DOHH2 (cell line): ENCODE data around the gene CDC42EP3.

Experiments
- H3F3A ChIP-seq: fragments of 200-600 bp; sonication (generic), shearing (Covaris generic); 2 replicates; pipeline ENCODE4 v1.6.0; 2016; ENCODE audit warnings: antibody characterized with exemption, mild to moderate bottlenecking; ENCODE audit not compliant: control insufficient read depth, insufficient read depth
- H3K27ac ChIP-seq: fragments of 200-600 bp; sonication (generic); 2 replicates; pipeline ENCODE4 v1.5.1; 2014; ENCODE audit warnings: low read depth, mild to moderate bottlenecking, low read length, moderate library complexity
- H3K27me3 ChIP-seq: fragments of 200-600 bp; sonication (generic); 2 replicates; pipeline ENCODE4 v1.6.1; 2014; ENCODE audit warnings: mild to moderate bottlenecking, low read length, mixed read lengths; ENCODE audit not compliant: control insufficient read depth
- H3K36me3 ChIP-seq: fragments of 200-600 bp; sonication (generic); 2 replicates; pipeline ENCODE4 v1.6.1; 2014; ENCODE audit warnings: mild to moderate bottlenecking, low read length, moderate library complexity, mixed read lengths; ENCODE audit not compliant: control insufficient read depth
- H3K4me1 ChIP-seq: fragments of 200-600 bp; sonication (generic); 2 replicates; pipeline ENCODE4 v1.6.1; 2014; ENCODE audit warnings: mild to moderate bottlenecking, low read length, mixed read lengths; ENCODE audit not compliant: control insufficient read depth
- H3K4me2 ChIP-seq: fragments of 200-600 bp; sonication (generic); 2 replicates; pipeline ENCODE4 v1.6.0; 2014; ENCODE audit warnings: mild to moderate bottlenecking, low read length, moderate library complexity
- H3K4me3 ChIP-seq: fragments of 200-600 bp; sonication (generic); 2 replicates; pipeline ENCODE4 v1.5.1; 2014; ENCODE audit warnings: mild to moderate bottlenecking, low read length, mixed read lengths
- H3K79me2 ChIP-seq: fragments of 200-600 bp; sonication (generic); 2 replicates; pipeline ENCODE4 v1.6.1; 2014; ENCODE audit warnings: mild to moderate bottlenecking, low read length, mixed read lengths; ENCODE audit not compliant: control insufficient read depth
- H3K9me2 ChIP-seq: fragments of 200-600 bp; sonication (generic); replicated peaks from 2 replicates; pipeline ENCODE4 v1.6.1; 2014; ENCODE audit warnings: mild to moderate bottlenecking, low read length, mixed read lengths; ENCODE audit not compliant: control insufficient read depth
- H3K9me3 ChIP-seq: fragments of 200-600 bp; sonication (generic); 2 replicates; pipeline ENCODE4 v1.6.1; 2014; ENCODE audit warnings: antibody characterized with exemption, low read length, mixed read lengths; ENCODE audit not compliant: control insufficient read depth, insufficient read depth
- H4K20me1 ChIP-seq: fragments of 200-600 bp; sonication (generic); 2 replicates; pipeline ENCODE4 v1.6.0; 2014; ENCODE audit warnings: low read depth, mild to moderate bottlenecking, antibody characterized with exemption, low read length, moderate library complexity; ENCODE audit not compliant: control insufficient read depth, insufficient read depth
- EZH2phosphoT487 ChIP-seq: fragments of 200-600 bp; sonication (generic); IDR thresholded peaks from 2 replicates; pipeline ENCODE4 v1.6.1; 2017; ENCODE audit warnings: borderline replicate concordance, mild to moderate bottlenecking, antibody characterized with exemption, low read length, moderate library complexity, mixed read lengths
- TF ChIP-seq, protein P1 (sequence below): fragments of 200-600 bp; sonication (generic); IDR thresholded peaks from one replicate; pipeline ENCODE4 v1.5.1; 2014; ENCODE audit warnings: antibody characterized with exemption, mild to moderate bottlenecking, low read depth, low read length; ENCODE audit not compliant: poor library complexity, severe bottlenecking

CDC42EP3 gene

GRCh38 chr2:37629529-37629928, 41.9 kb downstream of the CDC42EP3 start:
- no peak for TF ChIP-seq EZH2phosphoT487
- TF ChIP-seq, protein P1, sequence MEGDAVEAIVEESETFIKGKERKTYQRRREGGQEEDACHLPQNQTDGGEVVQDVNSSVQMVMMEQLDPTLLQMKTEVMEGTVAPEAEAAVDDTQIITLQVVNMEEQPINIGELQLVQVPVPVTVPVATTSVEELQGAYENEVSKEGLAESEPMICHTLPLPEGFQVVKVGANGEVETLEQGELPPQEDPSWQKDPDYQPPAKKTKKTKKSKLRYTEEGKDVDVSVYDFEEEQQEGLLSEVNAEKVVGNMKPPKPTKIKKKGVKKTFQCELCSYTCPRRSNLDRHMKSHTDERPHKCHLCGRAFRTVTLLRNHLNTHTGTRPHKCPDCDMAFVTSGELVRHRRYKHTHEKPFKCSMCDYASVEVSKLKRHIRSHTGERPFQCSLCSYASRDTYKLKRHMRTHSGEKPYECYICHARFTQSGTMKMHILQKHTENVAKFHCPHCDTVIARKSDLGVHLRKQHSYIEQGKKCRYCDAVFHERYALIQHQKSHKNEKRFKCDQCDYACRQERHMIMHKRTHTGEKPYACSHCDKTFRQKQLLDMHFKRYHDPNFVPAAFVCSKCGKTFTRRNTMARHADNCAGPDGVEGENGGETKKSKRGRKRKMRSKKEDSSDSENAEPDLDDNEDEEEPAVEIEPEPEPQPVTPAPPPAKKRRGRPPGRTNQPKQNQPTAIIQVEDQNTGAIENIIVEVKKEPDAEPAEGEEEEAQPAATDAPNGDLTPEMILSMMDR, result no peak
- H3K36me3 ChIP-seq, result no peaks in the 10 kb centered on the region
- peaks cover 11% of the 10 kb centered on the region; the same call in 1 of the 2 replicates for H3K27me3 ChIP-seq
- H3F3A ChIP-seq, result no peaks in the 10 kb centered on the region
- no peak overlapping the region for H3K4me3 ChIP-seq
- H3K27ac ChIP-seq, result no peak overlapping the region
- H3K4me1 ChIP-seq, result no peaks in the 10 kb centered on the region
- H4K20me1 ChIP-seq, result no peaks in the 10 kb centered on the region
- no peaks in the 10 kb centered on the region for H3K79me2 ChIP-seq
- no peaks in the 10 kb centered on the region; the same call in 1 of the 2 replicates for H3K9me3 ChIP-seq
- no peak overlapping the region for H3K4me2 ChIP-seq
- no peaks in the 10 kb centered on the region for H3K9me2 ChIP-seq

DNA sequence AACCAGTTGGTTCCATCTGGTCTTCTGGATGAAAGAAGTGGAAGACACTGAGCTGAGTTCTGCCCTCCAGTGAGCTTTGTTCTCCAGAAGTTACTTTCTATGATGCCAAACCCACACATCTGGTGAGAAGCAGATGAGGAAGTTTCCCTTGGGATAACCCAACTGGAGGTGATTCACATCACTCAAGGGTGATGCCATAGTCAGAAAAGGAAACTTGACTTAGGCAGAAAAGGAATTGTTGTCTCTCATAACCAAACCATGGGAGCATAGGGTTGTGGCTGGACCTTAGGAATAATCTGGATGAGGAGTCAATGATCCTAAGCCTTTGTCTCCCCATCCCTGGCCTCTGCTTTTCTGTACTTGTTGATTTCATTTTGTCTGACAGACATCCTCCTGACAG, 43.7 kb downstream of the CDC42EP3 start:
- Histone ChIP-seq H3K36me3 (no peaks in the 10 kb centered on the region), H3K79me2 (no peaks in the 10 kb centered on the region), H3K27me3 (peaks cover 11% of the 10 kb centered on the region; the same call in 1 of the 2 replicates), H3K4me3 (no peak overlapping the region), H3K27ac (no peak overlapping the region), H3K9me3 (no peaks in the 10 kb centered on the region), H3K9me2 (no peaks in the 10 kb centered on the region), H3K4me2 (no peak overlapping the region), H4K20me1 (no peaks in the 10 kb centered on the region), H3K4me1 (no peaks in the 10 kb centered on the region), H3F3A (no peaks in the 10 kb centered on the region)
- TF ChIP-seq, protein P1, result no peak
- TF ChIP-seq EZH2phosphoT487, result no peak

GRCh38 chr2:37625796-37626571, 45.5 kb downstream of the CDC42EP3 start:
- no peak overlapping the region for H3K27ac ChIP-seq
- H3K4me2 ChIP-seq, result no peak overlapping the region
- H4K20me1 ChIP-seq, result no peaks in the 10 kb centered on the region
- no peaks in the 10 kb centered on the region for H3K9me2 ChIP-seq
- H3K4me1 ChIP-seq, result no peaks in the 10 kb centered on the region
- no peak overlapping the region for H3K4me3 ChIP-seq
- H3K36me3 ChIP-seq, result no peaks in the 10 kb centered on the region
- H3K27me3 ChIP-seq, result 0 out of 2 replicates have a peak, but pooled peaks cover 8% of the 10 kb centered on the region
- no peaks in the 10 kb centered on the region for H3K79me2 ChIP-seq
- no peaks in the 10 kb centered on the region for H3K9me3 ChIP-seq
- no peaks in the 10 kb centered on the region for H3F3A ChIP-seq
- TF ChIP-seq EZH2phosphoT487, result no peak
- TF ChIP-seq, protein P1, result no peak
